ENCODE measurements around the gene SIGMAR1.

- TF ChIP-seq POLR2A (IDR thresholded peaks at IDR 0.05) (no peak), POLR2AphosphoS5 (IDR thresholded peaks at IDR 0.05) (no peak), CTCF (IDR thresholded peaks at IDR 0.05 in 8 of 11, conservative IDR thresholded peaks at IDR 0.05 in 3 of 11) (no peak)
Measured at GRCh38 chr9:34647084-34647403, 9.5 kb upstream of the SIGMAR1 start.

Data from spleen (tissue), 7 donors.